Glutamatergic neuron (in vitro differentiated cells): ENCODE data around the gene AFF3. TPM values are rescaled to one million over a fixed set of nuclear protein-coding genes. Genes with fewer than 3 reads are reported as not detected.
"Not testable (repeated sequence)": the region's sequence is repeated elsewhere in the genome, so short reads cannot be mapped to it uniquely, and the experiment has no call there.

Experiments used
- DNase-seq: peaks from one replicate; pipeline ENCODE4 v3.0.0; 2022
- H3K27ac Mint-ChIP-seq: one replicate; pipeline ENCODE4 v1.8.0; 2020; ENCODE audit warnings: mild to moderate bottlenecking, mixed read lengths, inconsistent platforms; ENCODE audit not compliant: unreplicated experiment
- H3K27me3 Mint-ChIP-seq: one replicate; pipeline ENCODE4 v1.8.0; 2020; ENCODE audit warnings: mild to moderate bottlenecking, moderate library complexity, mixed read lengths, inconsistent platforms; ENCODE audit not compliant: unreplicated experiment
- H3K36me3 Mint-ChIP-seq: one replicate; pipeline ENCODE4 v1.8.0; 2020; ENCODE audit warnings: mild to moderate bottlenecking, mixed read lengths, inconsistent platforms; ENCODE audit not compliant: unreplicated experiment
- H3K4me1 Mint-ChIP-seq: one replicate; pipeline ENCODE4 v1.8.0; 2020; ENCODE audit warnings: mild to moderate bottlenecking, low read depth, mixed read lengths, inconsistent platforms; ENCODE audit not compliant: unreplicated experiment
- H3K4me3 Mint-ChIP-seq: one replicate; pipeline ENCODE4 v1.8.0; 2020; ENCODE audit warnings: mild to moderate bottlenecking, mixed read lengths, inconsistent platforms; ENCODE audit not compliant: unreplicated experiment
- H3K9me3 Mint-ChIP-seq: one replicate; pipeline ENCODE4 v1.8.0; 2020; ENCODE audit warnings: mild to moderate bottlenecking, moderate library complexity, mixed read lengths, inconsistent platforms; ENCODE audit not compliant: unreplicated experiment
- CTCF ChIP-seq: fragments of 200-600 bp; sonication (generic); IDR thresholded peaks from one replicate; pipeline ENCODE4 v1.5.0; 2021; ENCODE audit not compliant: partially characterized antibody, unreplicated experiment
- total RNA-seq: library from RNA; stranded (reverse); fragmentation: NEBNext Ultra II Directional; extraction: Animal tissue kit (Norgen Biotek cat#: 25700); gene quantifications from one replicate; pipeline ENCODE4 v1.2.1, GENCODE V29; 2021; ENCODE audit not compliant: unreplicated experiment

The AFF3 gene
- total RNA-seq, 1 donor from 2014 or later, result 125 TPM

GRCh38 chr2:100166701-100167100, 24.3 kb upstream of the AFF3 start:
- peaks cover 5% of the 10 kb centered on the region for H3K4me1 Mint-ChIP-seq

GRCh38 chr2:100163605-100164004, 21.2 kb upstream of the AFF3 start:
- no peak overlapping the region for H3K4me3 Mint-ChIP-seq
- peaks cover 4% of the 10 kb centered on the region for H3K36me3 Mint-ChIP-seq
- TF ChIP-seq CTCF, result no peak
- no peak overlapping the region for H3K27ac Mint-ChIP-seq
- H3K9me3 Mint-ChIP-seq, result peaks cover 3% of the 10 kb centered on the region
- H3K27me3 Mint-ChIP-seq, result peaks cover 2% of the 10 kb centered on the region
- no peaks in the 10 kb centered on the region for H3K4me1 Mint-ChIP-seq
- no peak for DNase-seq

More at GRCh38 chr2:100166701-100167100, 24.3 kb upstream of the AFF3 start:
- no peak overlapping the region for H3K4me3 Mint-ChIP-seq
- H3K9me3 Mint-ChIP-seq, result peaks cover 3% of the 10 kb centered on the region
- peaks cover 4% of the 10 kb centered on the region for H3K36me3 Mint-ChIP-seq
- TF ChIP-seq CTCF, result no peak
- no peak for DNase-seq
- H3K27ac Mint-ChIP-seq, result no peak overlapping the region
- peaks cover 2% of the 10 kb centered on the region for H3K27me3 Mint-ChIP-seq

- peaks cover 2% of the 10 kb centered on the region for H3K27me3 Mint-ChIP-seq
- no peaks in the 10 kb centered on the region for H3K4me1 Mint-ChIP-seq
- DNase-seq, result no peak
- H3K27ac Mint-ChIP-seq, result no peak overlapping the region
- TF ChIP-seq CTCF, result no peak
- no peak overlapping the region for H3K4me3 Mint-ChIP-seq
- H3K9me3 Mint-ChIP-seq, result peaks cover 3% of the 10 kb centered on the region
- H3K36me3 Mint-ChIP-seq, result peaks cover 8% of the 10 kb centered on the region
These were observed 19.7 kb upstream of the AFF3 start for GRCh38 chr2:100161945-100162620.

GRCh38 chr2:100160396-100160795, 18.0 kb upstream of the AFF3 start:
- no peak for TF ChIP-seq CTCF
- no peak for DNase-seq
- peaks cover 10% of the 10 kb centered on the region for H3K36me3 Mint-ChIP-seq
- H3K9me3 Mint-ChIP-seq, result peaks cover 6% of the 10 kb centered on the region
- H3K27me3 Mint-ChIP-seq, result peaks cover 2% of the 10 kb centered on the region
- no peak overlapping the region for H3K4me3 Mint-ChIP-seq
- H3K4me1 Mint-ChIP-seq, result no peaks in the 10 kb centered on the region
- no peak overlapping the region for H3K27ac Mint-ChIP-seq

GRCh38 chr2:100151832-100152231, 9.4 kb upstream of the AFF3 start:
- not testable (repeated sequence) for DNase-seq, H3K4me1 Mint-ChIP-seq, H3K27ac Mint-ChIP-seq, H3K27me3 Mint-ChIP-seq, H3K9me3 Mint-ChIP-seq, H3K4me3 Mint-ChIP-seq
- H3K36me3 Mint-ChIP-seq, result peaks cover 19% of the 10 kb centered on the region
